ENCODE results near the gene FOXO4. TPM values are rescaled to one million over a fixed set of nuclear protein-coding genes. Genes with fewer than 3 reads are reported as not detected.

Gene FOXO4
- total and polyA plus RNA-seq, 8 donors, result 7.5 to 20.0 (median 12.5) TPM

DNA sequence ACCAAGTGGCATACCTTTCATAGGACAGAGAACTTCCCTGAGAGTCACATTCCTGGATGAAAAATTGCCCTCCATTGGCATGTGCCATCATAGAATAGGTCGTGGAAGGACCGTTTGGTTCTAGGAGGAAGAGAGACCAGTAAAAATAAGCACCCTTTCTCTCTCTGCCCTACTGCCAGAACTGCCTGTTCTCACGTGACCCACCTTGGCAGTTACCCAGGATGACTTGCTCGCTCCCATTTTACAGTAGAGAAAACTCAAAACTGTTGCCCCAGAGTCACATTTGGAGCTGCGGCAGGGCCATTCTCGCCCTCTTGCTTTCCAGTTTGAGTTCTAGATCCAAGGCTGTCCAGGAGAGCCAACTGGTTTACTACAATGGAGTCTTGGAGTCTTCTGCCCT, 47.9 kb downstream of the FOXO4 start:
- intact Hi-C loops (cut with DNase I), result no loop called here
- DNase-seq (peak in 3 of 6 donors; percentile 39 to 45 (median 40)), ATAC-seq (peak in 3 of 4 donors; percentile 25 to 35 (median 26)), FAIRE-seq (no peak)
- Histone ChIP-seq H3K36me3 (peaks cover 0 to 5% (median 0%) of the 10 kb centered on the region in 3 donors), H3K4me3 (no peak overlapping the region), H3K27ac (no peak overlapping the region), H3K9me3 (no peaks in the 10 kb centered on the region), H3K27me3 (no peaks in the 10 kb centered on the region), H3K4me1 (no peaks in the 10 kb centered on the region)
- WGBS, 2 donors, result 38 to 46% methylated on average over 6 of the region's 6 CpGs
- TF ChIP-seq, protein P1, sequence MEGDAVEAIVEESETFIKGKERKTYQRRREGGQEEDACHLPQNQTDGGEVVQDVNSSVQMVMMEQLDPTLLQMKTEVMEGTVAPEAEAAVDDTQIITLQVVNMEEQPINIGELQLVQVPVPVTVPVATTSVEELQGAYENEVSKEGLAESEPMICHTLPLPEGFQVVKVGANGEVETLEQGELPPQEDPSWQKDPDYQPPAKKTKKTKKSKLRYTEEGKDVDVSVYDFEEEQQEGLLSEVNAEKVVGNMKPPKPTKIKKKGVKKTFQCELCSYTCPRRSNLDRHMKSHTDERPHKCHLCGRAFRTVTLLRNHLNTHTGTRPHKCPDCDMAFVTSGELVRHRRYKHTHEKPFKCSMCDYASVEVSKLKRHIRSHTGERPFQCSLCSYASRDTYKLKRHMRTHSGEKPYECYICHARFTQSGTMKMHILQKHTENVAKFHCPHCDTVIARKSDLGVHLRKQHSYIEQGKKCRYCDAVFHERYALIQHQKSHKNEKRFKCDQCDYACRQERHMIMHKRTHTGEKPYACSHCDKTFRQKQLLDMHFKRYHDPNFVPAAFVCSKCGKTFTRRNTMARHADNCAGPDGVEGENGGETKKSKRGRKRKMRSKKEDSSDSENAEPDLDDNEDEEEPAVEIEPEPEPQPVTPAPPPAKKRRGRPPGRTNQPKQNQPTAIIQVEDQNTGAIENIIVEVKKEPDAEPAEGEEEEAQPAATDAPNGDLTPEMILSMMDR (IDR thresholded peaks at IDR 0.05), result no peak

DNA sequence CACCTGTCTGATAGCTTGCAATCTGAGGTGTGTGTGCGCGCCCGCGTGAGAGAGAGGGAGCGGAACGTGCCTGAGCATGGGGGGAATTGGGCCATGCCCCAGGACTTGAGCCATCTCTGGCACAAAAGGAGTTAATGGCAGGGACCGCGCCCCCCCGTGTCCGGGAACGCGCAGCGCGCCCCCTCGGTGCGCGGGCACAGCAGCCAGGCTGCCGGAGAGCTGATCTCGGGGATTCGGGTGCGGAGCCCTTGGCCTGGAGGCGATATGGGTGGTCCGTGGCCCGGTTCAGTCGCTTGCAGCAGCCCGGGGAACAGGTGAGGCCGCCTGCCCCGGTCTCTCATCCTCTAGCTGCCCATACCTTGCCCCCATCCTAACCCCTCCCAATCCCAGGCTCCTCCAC, 49.0 kb downstream of the FOXO4 start, which contains the start of gene NLGN3:
Gene NLGN3, plus strand, starts transcription at position 191 of the 400 bp plus-strand sequence. CDS start 2,909 bp downstream, outside the sequence.
- ATAC-seq (peak in 1 of 4 donors; percentile 10), FAIRE-seq (no peak), DNase-seq (no peak)
- WGBS, 2 donors, result 5 to 21% methylated on average over 28 of the region's 28 CpGs
- Histone ChIP-seq H3K36me3 (no peaks in the 10 kb centered on the region), H3K4me1 (no peaks in the 10 kb centered on the region), H3K9me3 (no peaks in the 10 kb centered on the region), H3K27ac (no peak within 1 kb of the TSS), H3K4me3 (no peak within 1 kb of the TSS), H3K27me3 (no peaks in the 10 kb centered on the region)
- TF ChIP-seq, protein P1 (IDR thresholded peaks at IDR 0.05), result no peak
- intact Hi-C loops (cut with DNase I), result no loop called here

DNA sequence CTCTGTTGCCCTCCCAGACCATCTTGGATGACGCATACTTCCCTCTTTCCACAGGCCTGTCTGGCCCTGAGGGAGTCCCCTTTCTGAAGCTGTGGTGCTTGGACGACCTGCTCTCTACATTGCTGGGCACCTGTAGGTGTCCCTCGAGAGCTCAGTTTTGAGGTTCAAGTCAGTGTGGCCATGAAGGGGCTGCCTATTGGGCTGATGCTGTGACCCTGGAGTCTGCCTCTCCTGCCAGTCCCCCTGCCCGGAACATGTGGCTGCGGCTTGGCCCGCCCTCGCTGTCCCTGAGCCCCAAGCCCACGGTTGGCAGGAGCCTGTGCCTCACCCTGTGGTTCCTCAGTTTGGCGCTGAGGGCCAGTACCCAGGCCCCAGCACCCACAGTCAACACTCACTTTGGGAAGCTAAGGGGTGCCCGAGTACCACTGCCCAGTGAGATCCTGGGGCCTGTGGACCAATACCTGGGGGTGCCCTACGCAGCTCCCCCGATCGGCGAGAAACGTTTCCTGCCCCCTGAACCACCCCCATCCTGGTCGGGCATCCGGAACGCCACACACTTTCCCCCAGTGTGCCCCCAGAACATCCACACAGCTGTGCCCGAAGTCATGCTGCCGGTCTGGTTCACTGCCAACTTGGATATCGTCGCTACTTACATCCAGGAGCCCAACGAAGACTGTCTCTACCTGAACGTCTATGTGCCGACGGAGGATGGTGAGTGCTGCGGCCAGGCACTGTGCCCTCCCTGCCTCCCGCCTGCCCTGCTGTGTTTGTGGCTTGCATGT, 52.0 kb downstream of the FOXO4 start:
- WGBS, 2 donors, result 82% methylated on average over 28 of the region's 28 CpGs
- intact Hi-C loops (cut with DNase I), result no loop called here
- DNase-seq (no peak), ATAC-seq (no peak), FAIRE-seq (no peak)
- Histone ChIP-seq H3K4me3 (no peak overlapping the region), H3K27me3 (no peaks in the 10 kb centered on the region), H3K4me1 (no peaks in the 10 kb centered on the region), H3K36me3 (no peaks in the 10 kb centered on the region), H3K9me3 (no peaks in the 10 kb centered on the region), H3K27ac (no peak overlapping the region)
- TF ChIP-seq, protein P1 (IDR thresholded peaks at IDR 0.05), result no peak

DNA sequence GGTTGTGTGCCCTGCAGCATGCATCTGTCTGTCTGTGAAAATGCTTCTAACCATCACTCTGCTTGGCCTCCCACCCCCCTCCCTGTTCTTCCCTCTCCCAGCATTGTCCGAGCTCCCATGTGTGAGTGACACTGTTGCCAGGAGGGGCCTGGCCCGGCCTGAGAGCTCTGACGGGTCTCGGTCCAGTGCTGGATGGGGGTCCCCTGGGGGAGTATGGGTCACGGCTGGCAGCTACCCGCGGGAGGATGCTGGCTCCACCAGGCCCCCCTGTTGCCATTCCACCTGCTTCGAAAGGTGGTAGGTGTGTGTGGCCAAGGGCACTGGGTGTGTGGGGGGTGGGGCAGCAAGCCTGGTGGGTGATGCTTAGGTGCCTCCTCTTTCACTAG, 52.6 kb downstream of the FOXO4 start:
- TF ChIP-seq, protein P1 (IDR thresholded peaks at IDR 0.05), result no peak
- H3K36me3 ChIP-seq, result no peaks in the 10 kb centered on the region
- WGBS, 2 donors, result 75 to 77% methylated on average over 8 of the region's 8 CpGs

DNA sequence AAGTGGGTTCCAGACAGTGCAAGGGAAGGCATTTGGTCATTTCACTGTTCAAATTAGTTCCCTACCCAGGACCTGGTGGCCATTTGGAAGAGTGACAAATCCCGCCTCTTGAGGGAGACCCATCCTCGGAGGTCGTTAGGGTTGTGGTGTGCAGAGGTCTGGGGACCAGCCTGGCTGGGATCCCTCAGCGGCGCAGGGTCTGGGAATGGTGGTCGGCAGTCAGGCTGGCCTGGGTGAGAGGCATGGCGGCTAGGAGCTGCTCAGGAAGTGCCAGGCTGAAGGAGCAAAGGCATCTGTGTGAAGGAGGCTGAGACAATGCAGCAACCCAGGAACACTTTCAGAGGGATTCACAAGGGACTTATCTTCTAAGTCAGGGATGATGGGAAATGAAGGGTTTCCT, 55.7 kb downstream of the FOXO4 start:
- Histone ChIP-seq H3K9me3 (no peaks in the 10 kb centered on the region), H3K4me1 (no peaks in the 10 kb centered on the region), H3K27ac (no peak overlapping the region), H3K27me3 (no peaks in the 10 kb centered on the region), H3K36me3 (no peaks in the 10 kb centered on the region), H3K4me3 (no peak overlapping the region)
- 61 to 62% methylated on average over 7 of the region's 7 CpGs for WGBS, 2 donors
- ATAC-seq, result no peak
- TF ChIP-seq, protein P1 (IDR thresholded peaks at IDR 0.05), result no peak
- intact Hi-C loops (cut with DNase I), result no loop called here
- no peak for DNase-seq
- no peak for FAIRE-seq

More for the DNA sequence above, 52.6 kb downstream of the FOXO4 start:
- H3K4me3 ChIP-seq, result no peak overlapping the region
- no peak overlapping the region for H3K27ac ChIP-seq
- DNase-seq (no peak), ATAC-seq (no peak), FAIRE-seq (no peak)
- H3K4me1 ChIP-seq, result no peaks in the 10 kb centered on the region
- no peaks in the 10 kb centered on the region for H3K27me3 ChIP-seq
- H3K9me3 ChIP-seq, result no peaks in the 10 kb centered on the region
- intact Hi-C loops (cut with DNase I), result no loop called here
